GM12878 (cell line): ENCODE data around the gene PTPRU. TPM values are rescaled to one million over a fixed set of nuclear protein-coding genes. Genes with fewer than 3 reads are reported as not detected.

Experiments
- ATAC-seq: fragments of 200-7000 bp; cut with Tn5 transposase; 3 replicates; pipeline ENCODE4 v1.9.1; 2020; ENCODE audit warnings: mild to moderate bottlenecking, moderate library complexity
- BruUV-seq: library from RNA; stranded (reverse); fragments of 400-500 nt; replicated peaks from 2 replicates; lab custom pipeline; 2021; lab: Mats Ljungman, UMichigan
- CTCF ChIA-PET: fragments of 300-600 bp; sonication (Branson Sonifier 250); formaldehyde crosslinking; extraction: SDS; loops from one replicate; lab custom pipeline; 2021; ENCODE audit warnings: inconsistent platforms; lab: Yijun Ruan, JAX
- POLR2A ChIA-PET: fragments of 350-600 bp; formaldehyde crosslinking; extraction: SDS; loops from one replicate; lab custom pipeline; 2021; ENCODE audit warnings: inconsistent platforms; lab: Charles Lee
- RAD21 ChIA-PET: fragments of 300-600 bp; sonication (Branson Sonifier 250); formaldehyde crosslinking; loops from one replicate; lab custom pipeline; 2023; ENCODE audit warnings: antibody characterized with exemption; ENCODE audit not compliant: unreplicated experiment; lab: Charles Lee
- SMC1A ChIA-PET: fragments of 300-600 bp; sonication (Branson Sonifier 250); formaldehyde crosslinking; loops from one replicate; lab custom pipeline; 2023; ENCODE audit not compliant: unreplicated experiment, uncharacterized antibody; lab: Charles Lee
- DNase-seq: peaks from one replicate; pipeline ENCODE4 v3.0.0-alpha.2; 2011; ENCODE audit warnings: low read depth, low spot score
- FAIRE-seq: peaks from 3 replicates; lab custom pipeline; 2011; peaks lifted over from hg19 to GRCh38; lab: Jason Lieb, UNC
- H2AFZ ChIP-seq: 2 replicates; pipeline ENCODE4 v1.6.0; 2011; ENCODE audit warnings: low read depth, low read length, control low read depth; ENCODE audit not compliant: control insufficient read depth
- H3K27ac ChIP-seq: 2 replicates; pipeline ENCODE4 v1.5.1; 2011; ENCODE audit warnings: control low read depth; ENCODE audit not compliant: control insufficient read depth, insufficient read depth
- H3K27me3 ChIP-seq, 2 experiments: replicated peaks in 1 of 2; 2 replicates each; pipeline versions ENCODE4 v1.6.0 to v1.6.1; 2011; ENCODE audit warnings: low read length in 1 of 2; ENCODE audit not compliant: control insufficient read depth in 2 of 2, insufficient read depth in 2 of 2
- H3K36me3 ChIP-seq, 2 experiments: 2 replicates each; pipeline ENCODE4 v1.5.1; 2011; ENCODE audit warnings: low read length in 1 of 2; ENCODE audit not compliant: control insufficient read depth in 2 of 2, insufficient read depth in 2 of 2
- H3K4me1 ChIP-seq: 2 replicates; pipeline ENCODE4 v1.6.1; 2011; ENCODE audit warnings: mild to moderate bottlenecking, low read length, moderate library complexity, mixed read lengths; ENCODE audit not compliant: control insufficient read depth, insufficient read depth
- H3K4me2 ChIP-seq: 2 replicates; pipeline ENCODE4 v1.6.0; 2011; ENCODE audit warnings: control low read depth; ENCODE audit not compliant: control insufficient read depth, insufficient read depth
- H3K4me3 ChIP-seq: fragments of 200-600 bp; sonication (generic); 2 replicates; pipeline ENCODE4 v1.5.1; 2016
- H3K79me2 ChIP-seq: 2 replicates; pipeline ENCODE4 v1.6.0; 2011; ENCODE audit warnings: low read length; ENCODE audit not compliant: control insufficient read depth, insufficient read depth
- H3K9ac ChIP-seq: 2 replicates; pipeline ENCODE4 v1.8.0; 2011; ENCODE audit warnings: low read length, control low read depth, mixed read lengths; ENCODE audit not compliant: control insufficient read depth, insufficient read depth
- H3K9me3 ChIP-seq: replicated peaks from 3 replicates; pipeline ENCODE4 v1.5.1; 2011; ENCODE audit warnings: mild to moderate bottlenecking, low read length; ENCODE audit not compliant: control insufficient read depth, insufficient read depth
- H4K20me1 ChIP-seq: 2 replicates; pipeline ENCODE4 v1.6.0; 2011; ENCODE audit not compliant: control insufficient read depth, insufficient read depth
- BMI1 ChIP-seq: fragments of 450-650 bp; IDR thresholded peaks from 2 replicates; pipeline ENCODE4 v1.6.1; 2016; ENCODE audit warnings: mild to moderate bottlenecking, moderate library complexity, borderline replicate concordance
- BRCA1 ChIP-seq: IDR thresholded peaks from 2 replicates; pipeline ENCODE4 v1.6.1; 2011; ENCODE audit warnings: low read depth, low read length, improper control_type of control experiment
- EZH2 ChIP-seq: IDR thresholded peaks from 2 replicates; pipeline ENCODE4 v1.6.1; 2012; ENCODE audit warnings: low read depth, mild to moderate bottlenecking, control low read depth, inconsistent platforms, low read length, borderline replicate concordance; ENCODE audit not compliant: control insufficient read depth
- FOXK2 ChIP-seq: fragments of 450-650 bp; IDR thresholded peaks from 2 replicates; pipeline ENCODE4 v1.6.1; 2017; ENCODE audit warnings: mild to moderate bottlenecking, moderate library complexity
- IKZF2 ChIP-seq, 2 experiments: fragments of 450-650 bp; IDR thresholded peaks; 2 replicates each; pipeline ENCODE4 v1.6.1; 2017; ENCODE audit warnings: mild to moderate bottlenecking in 2 of 2, moderate library complexity in 2 of 2
- MTA3 ChIP-seq: IDR thresholded peaks from 2 replicates; pipeline ENCODE4 v1.6.1; 2012; ENCODE audit warnings: low read length, inconsistent platforms, borderline replicate concordance
- NFYB ChIP-seq: IDR thresholded peaks from 2 replicates; pipeline ENCODE4 v1.6.1; 2011; ENCODE audit warnings: low read depth, mild to moderate bottlenecking, low read length, improper control_type of control experiment, moderate library complexity; ENCODE audit not compliant: insufficient read depth
- NR2F1 ChIP-seq: fragments of 450-650 bp; conservative IDR thresholded peaks from 2 replicates; pipeline ENCODE4 v1.6.1; 2017; ENCODE audit warnings: mild to moderate bottlenecking
- PAX5 ChIP-seq: IDR thresholded peaks from 2 replicates; pipeline ENCODE4 v1.6.1; 2011; ENCODE audit warnings: low read depth, low read length, borderline replicate concordance
- PBX3 ChIP-seq: IDR thresholded peaks from 2 replicates; pipeline ENCODE4 v1.6.1; 2011; ENCODE audit warnings: mild to moderate bottlenecking, low read depth, low read length, moderate library complexity; ENCODE audit not compliant: insufficient replicate concordance
- SIN3A ChIP-seq: IDR thresholded peaks from 2 replicates; pipeline ENCODE4 v1.6.1; 2012; ENCODE audit warnings: low read depth, low read length, improper control_type of control experiment
- SKIL ChIP-seq: fragments of 450-650 bp; IDR thresholded peaks from 2 replicates; pipeline ENCODE4 v1.6.1; 2017; ENCODE audit warnings: mild to moderate bottlenecking, low read depth, inconsistent platforms; ENCODE audit not compliant: poor library complexity, severe bottlenecking
- SREBF2 ChIP-seq: IDR thresholded peaks from 2 replicates; pipeline ENCODE4 v1.6.1; 2012; ENCODE audit warnings: mild to moderate bottlenecking, low read length
- SUZ12 ChIP-seq: fragments of 200-600 bp; sonication (generic); IDR thresholded peaks from one replicate; pipeline ENCODE4 v1.6.1; 2018; ENCODE audit warnings: antibody characterized with exemption, mild to moderate bottlenecking; ENCODE audit not compliant: unreplicated experiment
- YBX1 ChIP-seq: fragments of 450-650 bp; IDR thresholded peaks from 2 replicates; pipeline ENCODE4 v1.6.1; 2016; ENCODE audit warnings: antibody characterized with exemption
- WGBS: methylation state at CpG from one replicate; pipeline ENCODE4 v1.1.6; 2016; ENCODE audit warnings: low lambda C conversion rate; ENCODE audit not compliant: insufficient replicate concordance, insufficient coverage; ENCODE audit errors: missing lambda C conversion rate; 5-methylcytosine and 5-hydroxymethylcytosine counted together
- in situ Hi-C: fragments of 300-500 bp; cut with MboI; formaldehyde crosslinking; loops from 9 replicates; pipeline ENCODE4 v1.14.3; 2018; ENCODE audit warnings: mixed read lengths
- intact Hi-C: fragments of 100-400 bp; cut with micrococcal nuclease; formaldehyde crosslinking; loops from one replicate; pipeline ENCODE4 v1.14.2; 2022; ENCODE audit not compliant: unreplicated experiment
- polyA plus RNA-seq, 11 experiments: library from polyadenylated mRNA; depleted of rRNA in 4 of 11; unstranded in 6 of 11; stranded (reverse) in 5 of 11; fragments of >200 nt; fragmentation: Nextera tagmentation in 4 of 11; fragmentation: Illumina TruSeq in 1 of 11; extraction: Ambion mirVana in 4 of 11; extraction: Trizol in 1 of 11; gene quantifications; 1 replicate in 1 of 11; 2 replicates in 10 of 11; pipeline versions ENCODE4 v1.2.1 to v1.2.3, GENCODE V29; 2011 to 2016; ENCODE audit warnings: inconsistent platforms in 2 of 11, missing spikeins in 2 of 11, low read depth in 1 of 11
- total RNA-seq, 4 experiments: library from RNA; depleted of rRNA in 3 of 4; stranded (reverse); fragments of >200 nt in 3 of 4; fragmentation: Illumina TruSeq in 1 of 4; extraction: Trizol in 1 of 4; gene quantifications; 2 replicates each; pipeline versions ENCODE4 v1.2.1 to v1.2.3, GENCODE V29; 2013 to 2021

The PTPRU gene
- total and polyA plus RNA-seq, 10 of the 15 experiments (the other 5 are each of a cell fraction or from before 2014, with no cell fraction given): 0.04 to 2.5 (median 0.73) TPM

GRCh38 chr1:29305943-29306342 lies 69.6 kb downstream of the PTPRU start:
- RAD21 ChIA-PET: no interaction called here
- in situ Hi-C loops (no loop called here), intact Hi-C loops (no loop called here)
- FAIRE-seq (no peak), DNase-seq (no peak), ATAC-seq (no peak)
- 43% methylated on average over 7 of the region's 7 CpGs for WGBS
- Histone ChIP-seq H3K27me3 (no peaks in the 10 kb centered on the region), H3K27ac (no peak overlapping the region), H3K79me2 (no peaks in the 10 kb centered on the region), H3K9me3 (no peaks in the 10 kb centered on the region), H2AFZ (no peak overlapping the region), H3K4me3 (no peak overlapping the region), H3K4me2 (no peak overlapping the region), H3K4me1 (no peaks in the 10 kb centered on the region), H3K36me3 (no peaks in the 10 kb centered on the region), H3K9ac (no peak overlapping the region), H4K20me1 (no peaks in the 10 kb centered on the region)
- BruUV-seq: no TSS peak
- CTCF ChIA-PET: no interaction called here
- POLR2A ChIA-PET: no interaction called here
- SMC1A ChIA-PET: no interaction called here
- TF ChIP-seq YBX1 (no peak), IKZF2 (IDR thresholded peaks at IDR 0.05) (no peak), BMI1 (no peak), SREBF2 (no peak), SUZ12 (no peak), PAX5 (no peak), NR2F1 (no peak), SIN3A (no peak), SKIL (no peak), BRCA1 (no peak), NFYB (no peak), EZH2 (no peak), PBX3 (no peak), FOXK2 (no peak), MTA3 (no peak)
